Right ventricle myocardium inferior (tissue), 1 donor: ENCODE results near the gene FNDC3B. TPM values are rescaled to one million over a fixed set of nuclear protein-coding genes. Genes with fewer than 3 reads are reported as not detected.

Experiments
- ATAC-seq: fragments of 200-7000 bp; cut with Tn5 transposase; one replicate; pipeline ENCODE4 v1.9.1; 2020; ENCODE audit warnings: mild to moderate bottlenecking, moderate library complexity
- DNase-seq: peaks from one replicate; pipeline ENCODE4 v3.0.0; 2021; ENCODE audit errors: missing footprints
- intact Hi-C: fragments of 100-400 bp; cut with DNase I; formaldehyde crosslinking; loops from one replicate; pipeline ENCODE4 v1.11.0; 2022
- total RNA-seq: library from RNA; stranded (reverse); fragmentation: NEBNext Ultra II Directional; extraction: Animal tissue kit (Norgen Biotek cat#: 25700); gene quantifications from one replicate; pipeline ENCODE4 v1.2.1, GENCODE V29; 2021
- donor health status: DM: no; HTN: yes; CAD: no; lungs with severe emphysema.

Gene FNDC3B
- total RNA-seq, 1 donor from 2014 or later = 57.8 TPM

DNA sequence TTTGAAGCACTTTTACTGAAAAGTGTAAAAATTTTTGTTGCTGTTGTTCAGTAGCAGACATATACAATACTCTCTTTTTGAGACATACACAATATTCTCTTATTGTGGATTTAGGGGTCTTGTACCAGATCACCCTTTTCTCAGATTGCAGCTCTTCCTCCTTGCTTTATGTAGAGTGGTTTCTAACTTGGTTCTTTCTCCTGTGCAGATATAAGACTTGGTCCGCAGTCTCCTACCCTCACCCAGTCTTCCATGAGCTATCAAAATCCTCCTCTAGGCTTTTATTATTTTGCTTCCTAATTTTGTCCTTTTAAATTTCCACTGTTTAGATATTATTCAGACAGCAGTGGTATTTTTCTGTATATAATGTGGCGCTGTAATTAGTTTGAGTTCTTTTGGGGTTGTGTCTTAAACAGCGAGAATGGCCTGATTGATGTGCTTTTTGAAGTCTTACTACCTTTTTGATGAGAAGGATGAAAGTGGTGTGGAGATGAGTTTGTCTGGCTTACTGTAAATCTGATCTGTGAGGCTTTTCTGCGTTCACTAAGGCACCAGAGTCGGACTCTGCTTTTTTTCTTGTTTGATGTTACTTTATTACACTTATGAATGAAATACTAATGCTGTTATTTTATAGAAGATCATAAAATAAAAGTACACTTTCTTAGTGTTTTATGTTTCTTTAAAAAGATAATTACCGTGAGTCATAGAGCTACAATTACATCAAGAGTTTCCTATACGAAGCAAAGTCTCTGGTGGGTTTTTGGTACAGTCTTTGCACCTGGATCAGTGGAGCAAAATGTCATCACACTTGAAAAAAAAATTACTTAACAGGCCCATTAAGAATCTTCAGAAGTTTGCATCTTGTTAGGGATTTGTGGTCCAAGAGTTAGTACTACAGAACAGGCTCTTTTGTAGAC lies 27.8 kb downstream of the FNDC3B start:
- DNase-seq (no peak), ATAC-seq (no peak)
- intact Hi-C loops = no loop called here

DNA sequence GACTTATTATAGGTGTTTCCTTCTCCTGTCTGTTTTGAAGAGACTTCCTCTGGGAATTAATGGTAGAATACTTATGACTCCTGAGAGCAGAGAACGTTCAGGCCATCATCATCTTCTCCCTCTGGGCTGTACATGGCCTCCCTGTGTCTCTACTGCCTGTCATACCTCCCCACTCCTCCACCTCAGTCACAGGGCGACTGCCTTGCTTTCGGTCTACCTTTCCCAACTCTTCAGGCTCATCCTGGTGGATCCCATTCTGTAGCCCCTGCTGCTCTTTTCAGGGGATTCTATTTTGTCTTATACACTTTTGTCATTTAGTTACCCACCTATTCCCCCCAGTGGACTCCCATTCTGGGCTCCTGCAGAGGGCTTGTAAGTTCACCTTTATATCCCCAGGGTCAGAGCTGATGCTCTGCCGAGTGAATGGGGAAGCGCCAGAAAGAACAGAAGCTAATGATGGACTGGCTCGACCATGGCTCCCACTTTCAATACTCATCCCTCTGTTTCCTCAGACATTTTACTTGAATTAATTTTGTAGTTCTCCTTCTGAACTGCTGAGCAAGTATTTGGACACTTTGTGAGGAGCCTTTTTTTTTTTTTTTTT lies 28.6 kb downstream of the FNDC3B start:
- ATAC-seq (no peak), DNase-seq (no peak)
- intact Hi-C loops = no loop called here

DNA sequence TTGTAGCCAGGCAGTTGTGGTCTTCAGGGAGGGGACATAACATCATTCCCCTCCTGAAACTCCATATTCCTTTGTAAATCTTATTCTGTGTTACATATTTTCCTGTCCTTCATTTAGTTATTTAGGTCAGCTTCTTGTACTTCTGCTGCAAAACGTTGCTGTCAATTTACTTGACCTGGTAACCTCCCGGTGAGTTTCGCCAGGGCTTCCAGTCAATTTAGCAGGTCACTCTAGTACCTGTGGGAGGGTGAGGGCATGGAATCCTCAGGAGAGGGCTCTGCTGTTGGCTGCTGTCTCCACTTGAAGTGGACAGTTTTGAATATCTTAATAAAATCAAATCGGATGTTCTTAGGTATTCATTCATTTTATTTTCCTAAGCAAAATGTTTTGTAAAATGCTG lies 29.6 kb downstream of the FNDC3B start:
- intact Hi-C loops = no loop called here
- ATAC-seq = no peak
- no peak for DNase-seq

DNA sequence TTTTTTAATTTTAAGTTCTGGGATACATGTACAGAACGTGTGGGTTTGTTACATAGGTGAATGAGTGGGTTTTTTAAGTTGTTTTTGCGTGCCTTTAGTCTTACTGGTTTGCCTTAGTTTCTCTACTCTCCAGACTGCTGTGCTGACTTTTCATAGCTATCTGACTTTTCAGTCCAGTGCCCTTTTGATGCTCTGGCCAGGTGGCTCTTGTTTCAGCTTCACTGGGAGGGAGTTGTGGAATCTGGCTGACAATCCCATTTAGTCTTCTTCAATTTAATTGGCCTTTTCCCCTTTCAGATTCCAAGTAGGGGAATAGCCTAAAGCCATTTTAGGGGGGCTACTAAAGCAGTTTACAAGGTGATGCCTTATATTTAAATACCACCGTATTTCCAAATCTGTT lies 30.1 kb downstream of the FNDC3B start:
- ATAC-seq (no peak), DNase-seq (no peak)
- intact Hi-C loops = no loop called here

DNA sequence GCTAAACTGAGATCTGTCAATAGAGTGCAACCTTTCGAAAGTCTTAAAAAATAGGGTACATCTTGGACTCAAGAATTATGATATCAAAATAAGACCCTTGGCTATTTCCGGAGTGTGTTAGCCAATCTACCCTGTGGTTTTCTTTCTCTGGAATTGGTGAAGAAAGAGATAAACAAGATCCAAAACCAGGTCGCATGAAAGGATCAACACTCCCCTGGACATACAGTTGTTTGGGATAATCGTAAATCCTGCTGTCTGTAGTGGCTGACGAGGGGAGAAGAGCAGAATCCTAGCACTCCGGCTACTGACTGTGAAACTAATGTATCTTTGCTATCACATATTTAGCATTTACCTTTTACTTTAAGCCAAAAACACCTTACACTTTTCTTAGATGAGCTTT lies 30.9 kb downstream of the FNDC3B start:
- no peak for ATAC-seq

DNA sequence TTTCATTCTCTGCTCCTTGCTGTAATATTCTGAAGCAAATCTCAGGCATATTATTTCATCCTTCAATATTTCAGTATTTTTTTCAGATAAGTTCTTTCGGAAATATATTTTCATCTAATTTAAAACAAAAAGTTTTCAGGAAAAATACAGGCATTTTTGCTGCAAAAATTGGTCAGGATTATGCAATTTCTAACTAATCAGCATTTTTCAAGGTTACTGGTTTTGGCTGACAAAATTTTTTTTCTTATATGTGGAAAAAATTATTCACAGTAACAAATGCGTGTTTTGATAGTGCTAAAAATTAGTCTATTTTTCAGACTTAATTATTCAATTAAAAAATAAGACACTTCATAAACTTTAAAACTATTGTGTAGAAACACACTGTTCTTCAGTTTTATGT lies 31.4 kb downstream of the FNDC3B start:
- DNase-seq (no peak), ATAC-seq (no peak)
- intact Hi-C loops = no loop called here

More for the DNA sequence above, 30.9 kb downstream of the FNDC3B start:
- intact Hi-C loops = no loop called here
- DNase-seq = no peak

DNA sequence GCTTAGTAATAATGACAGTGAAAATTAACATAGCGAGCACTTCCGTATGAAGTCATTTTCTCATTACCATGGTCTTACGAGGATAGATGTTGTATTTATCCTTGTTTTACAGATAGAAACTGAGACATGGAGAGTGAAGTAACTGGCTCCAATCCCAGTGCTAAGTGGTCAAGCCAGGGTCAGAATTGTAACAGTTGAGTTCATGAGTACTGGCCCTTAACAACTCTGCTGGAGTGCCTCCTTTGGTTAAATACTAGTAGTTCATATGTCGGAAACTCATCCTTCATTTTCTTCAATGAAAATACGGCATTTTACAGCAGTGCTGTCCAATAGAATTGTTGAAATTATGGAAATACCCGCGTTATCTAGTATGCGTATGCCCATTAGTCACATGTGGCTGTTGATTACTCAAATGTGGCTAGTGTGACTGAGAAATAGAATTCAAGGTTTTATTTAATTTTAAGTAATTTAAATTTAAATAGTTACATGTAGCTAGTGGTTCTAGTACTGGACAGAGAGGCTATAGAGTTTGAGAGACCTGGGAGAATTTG lies 32.5 kb downstream of the FNDC3B start:
- ATAC-seq (no peak), DNase-seq (no peak)
- intact Hi-C loops = no loop called here

DNA sequence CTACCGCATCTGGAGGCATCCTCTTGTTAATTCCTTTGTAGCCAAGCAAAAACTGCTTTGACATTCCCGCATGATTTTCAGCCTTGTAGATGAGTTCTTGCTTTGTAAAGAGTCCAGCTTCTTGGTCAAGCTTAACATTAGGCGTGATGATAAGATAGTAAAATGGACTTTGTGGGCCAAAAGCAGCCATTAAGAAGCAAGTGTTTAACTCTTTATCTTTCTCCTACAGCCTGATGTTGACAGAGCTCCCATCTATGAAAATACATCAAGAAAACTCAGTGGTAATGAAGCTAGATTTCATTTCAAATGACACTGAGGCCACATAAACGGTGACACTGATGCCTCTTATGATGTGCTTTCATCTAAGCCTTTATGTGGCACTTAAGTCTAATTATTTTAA lies 33.2 kb downstream of the FNDC3B start:
- no peak for DNase-seq
- no peak for ATAC-seq
- intact Hi-C loops = no loop called here

DNA sequence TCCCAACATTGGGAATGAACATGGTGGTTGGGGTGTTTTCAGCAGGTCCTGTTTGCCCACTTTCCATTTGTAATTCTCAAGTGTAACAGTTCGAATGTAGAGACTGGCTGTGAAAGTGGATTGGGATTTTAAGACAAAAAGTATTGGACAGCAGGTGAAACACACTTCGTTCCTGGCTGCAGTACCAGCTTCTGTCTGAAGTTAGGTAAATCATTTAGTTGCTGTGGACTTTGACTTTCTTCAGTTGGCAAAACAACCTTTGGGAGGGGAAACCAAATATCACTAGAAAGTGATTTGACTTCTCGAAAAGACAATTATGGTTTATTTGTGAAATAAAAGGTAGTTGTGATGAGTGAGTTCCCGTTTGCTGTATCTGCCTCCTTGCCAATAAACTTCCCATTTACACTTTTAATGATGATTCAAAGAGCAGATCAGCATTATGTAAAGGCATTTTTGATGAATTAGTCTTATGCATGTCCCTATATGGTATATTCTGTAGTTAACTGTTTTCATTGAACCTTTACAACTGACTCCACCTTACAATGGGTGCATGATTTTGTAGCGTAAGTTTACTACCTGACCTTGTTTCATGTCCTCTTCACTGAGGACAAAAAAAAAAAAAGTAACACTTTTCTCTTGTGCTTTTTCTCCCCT lies 34.0 kb downstream of the FNDC3B start:
- ATAC-seq (no peak), DNase-seq (no peak)
- intact Hi-C loops = no loop called here

DNA sequence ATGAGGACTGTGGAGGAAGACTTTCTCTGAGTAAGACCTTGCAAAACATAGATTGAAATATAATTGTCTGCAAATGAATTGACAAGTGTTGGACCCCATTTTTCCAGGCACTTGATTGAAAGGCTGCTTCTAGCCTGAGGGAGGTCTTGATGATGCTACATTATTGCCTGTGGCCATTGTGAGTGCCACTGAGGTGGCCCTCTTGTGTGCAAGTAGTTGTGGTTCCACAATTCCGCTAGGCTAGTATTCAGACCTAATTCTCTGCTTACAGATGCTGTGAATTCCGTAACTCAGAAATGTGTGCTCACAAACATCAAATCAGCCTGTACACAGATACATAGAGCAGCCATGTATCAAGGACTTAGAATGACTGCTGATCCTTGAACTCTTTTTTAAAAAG lies 34.7 kb downstream of the FNDC3B start:
- no peak for ATAC-seq
- intact Hi-C loops = no loop called here

DNA sequence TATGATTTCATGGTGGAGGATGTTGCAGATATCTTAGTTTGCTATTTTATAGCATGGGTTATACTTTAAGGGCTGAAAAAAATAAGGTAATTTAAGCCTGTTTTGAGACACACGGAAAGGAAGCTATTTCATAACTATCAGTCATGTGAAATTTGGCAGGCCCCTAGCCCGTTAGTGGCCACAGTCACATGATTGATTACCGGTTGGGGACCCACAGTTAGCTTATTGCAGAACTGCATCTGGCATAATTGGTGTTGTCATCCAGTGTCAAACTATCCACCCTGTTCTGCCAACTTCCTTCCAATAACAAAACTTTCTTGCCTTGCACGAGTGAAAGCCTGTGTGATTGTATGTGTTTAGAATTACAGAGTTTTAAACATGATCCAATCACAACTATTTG lies 35.2 kb downstream of the FNDC3B start:
- DNase-seq (no peak), ATAC-seq (peak; percentile 74)
- intact Hi-C loops = no loop called here

More for the DNA sequence above, 34.7 kb downstream of the FNDC3B start:
- DNase-seq = no peak

DNA sequence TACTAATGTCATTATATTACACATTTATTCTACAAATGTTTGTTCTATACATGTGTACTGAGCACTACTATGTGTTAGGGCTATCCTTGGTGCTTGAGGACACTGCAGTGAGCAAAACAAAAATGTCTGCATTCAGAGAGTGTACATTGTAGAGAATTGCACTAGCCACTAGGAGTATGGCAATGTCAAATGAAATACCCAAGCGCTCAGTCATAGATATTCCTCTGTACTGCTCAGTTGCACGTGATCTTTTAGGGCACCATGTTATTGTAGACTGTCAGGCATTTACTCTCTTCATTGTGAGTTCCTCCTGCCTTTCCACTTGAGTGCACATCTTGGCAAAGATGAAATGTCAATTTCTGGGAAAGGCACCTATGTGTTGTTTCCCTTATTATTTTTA lies 36.8 kb downstream of the FNDC3B start:
- intact Hi-C loops = no loop called here
- ATAC-seq = no peak
- no peak for DNase-seq

DNA sequence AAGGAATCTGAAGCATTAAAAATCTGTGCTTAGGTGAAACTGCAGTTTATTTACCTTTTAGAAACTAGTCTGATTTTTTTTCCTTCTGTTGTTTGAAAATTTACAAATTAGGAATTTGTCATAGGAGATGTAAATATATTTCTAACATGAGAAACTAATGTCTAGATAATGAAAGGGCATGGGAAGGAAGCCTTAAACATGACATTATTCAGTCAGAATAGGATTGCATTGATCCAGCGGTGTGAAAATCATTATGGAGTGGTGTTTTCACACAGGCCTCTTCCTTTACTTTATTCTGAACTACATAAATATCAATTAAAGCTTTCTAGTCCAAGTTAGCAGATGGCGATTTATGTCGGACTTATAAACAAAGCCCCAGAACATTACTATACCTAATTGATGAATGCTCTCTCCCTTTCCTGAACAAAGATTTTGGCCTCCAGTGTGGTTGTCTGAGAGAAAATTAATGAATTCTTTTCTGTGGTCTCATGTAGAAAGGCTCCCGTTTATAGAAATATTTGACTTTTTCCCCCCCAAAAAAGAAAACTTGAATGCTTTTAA lies 37.9 kb downstream of the FNDC3B start:
- intact Hi-C loops = no loop called here
- ATAC-seq (no peak), DNase-seq (no peak)

DNA sequence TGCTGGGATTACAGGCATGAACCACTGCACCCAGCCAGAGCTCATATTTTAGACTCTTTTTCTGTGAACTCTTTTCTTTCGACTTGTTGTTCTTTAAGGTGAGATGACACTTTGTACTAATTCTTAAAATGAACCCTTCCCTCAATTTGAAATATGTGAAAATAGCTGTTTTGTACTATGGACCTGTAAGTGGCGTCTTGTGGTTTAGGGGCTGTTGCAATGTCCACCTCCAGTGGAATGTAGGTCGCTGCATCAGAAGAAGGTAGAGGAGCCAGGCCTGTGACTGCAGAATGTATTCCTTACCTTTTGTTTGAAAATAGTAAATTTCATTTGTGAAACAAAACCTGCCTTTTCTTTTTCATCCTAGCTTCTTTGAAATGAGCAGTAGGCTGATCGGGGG lies 38.9 kb downstream of the FNDC3B start:
- intact Hi-C loops = no loop called here

DNA sequence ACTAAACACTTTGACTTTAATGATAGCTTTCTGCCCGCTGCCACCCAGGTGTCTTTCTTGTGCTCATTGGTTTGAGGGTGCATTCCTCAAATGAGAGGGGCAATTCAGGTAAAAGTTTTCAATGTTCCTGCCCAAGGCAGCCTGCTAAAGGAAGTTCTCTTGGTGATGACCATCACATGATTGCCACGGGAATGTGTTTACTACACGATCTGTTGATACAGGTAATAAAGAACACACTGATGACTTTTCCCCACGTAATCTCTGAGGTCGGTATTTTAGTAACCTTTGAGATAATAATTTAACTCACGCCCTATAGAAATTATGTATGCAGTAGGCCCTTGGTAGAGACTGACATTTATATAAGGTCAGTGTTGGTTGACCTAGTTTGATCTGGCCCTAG lies 39.3 kb downstream of the FNDC3B start:
- no peak for ATAC-seq
- intact Hi-C loops = no loop called here
- no peak for DNase-seq

More for the DNA sequence above, 38.9 kb downstream of the FNDC3B start:
- DNase-seq (no peak), ATAC-seq (no peak)

DNA sequence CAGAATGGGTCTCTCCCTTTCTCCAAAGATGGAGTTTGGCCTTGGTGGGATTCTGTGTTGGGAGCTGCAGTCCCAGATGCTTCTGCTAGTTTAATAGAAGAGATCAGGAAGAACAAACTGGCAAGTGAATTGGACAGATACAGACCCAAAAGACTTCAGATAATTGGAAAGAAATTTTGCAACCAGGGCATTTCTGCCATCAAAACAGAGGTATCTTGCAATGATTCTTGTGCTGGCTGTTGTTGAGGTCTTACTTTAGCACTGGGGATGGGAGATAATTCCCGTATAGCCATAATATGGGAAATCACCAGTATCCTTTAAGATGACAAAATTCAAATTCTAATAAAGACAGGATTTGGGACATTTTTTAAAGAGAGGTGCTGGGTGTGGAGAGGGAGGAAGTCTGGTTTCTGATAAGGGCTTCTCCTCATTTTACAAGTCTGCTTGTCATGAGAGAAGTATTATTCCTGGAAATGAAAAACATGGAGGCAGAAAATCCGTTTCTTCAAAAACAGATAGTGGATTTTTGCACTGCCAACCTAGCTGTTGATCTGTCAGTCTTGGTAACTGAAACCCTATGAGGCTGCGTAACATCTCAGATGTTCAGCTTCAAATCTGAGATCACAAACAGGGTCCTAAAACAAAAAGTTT lies 40.1 kb downstream of the FNDC3B start:
- intact Hi-C loops = no loop called here
- ATAC-seq (no peak), DNase-seq (no peak)

DNA sequence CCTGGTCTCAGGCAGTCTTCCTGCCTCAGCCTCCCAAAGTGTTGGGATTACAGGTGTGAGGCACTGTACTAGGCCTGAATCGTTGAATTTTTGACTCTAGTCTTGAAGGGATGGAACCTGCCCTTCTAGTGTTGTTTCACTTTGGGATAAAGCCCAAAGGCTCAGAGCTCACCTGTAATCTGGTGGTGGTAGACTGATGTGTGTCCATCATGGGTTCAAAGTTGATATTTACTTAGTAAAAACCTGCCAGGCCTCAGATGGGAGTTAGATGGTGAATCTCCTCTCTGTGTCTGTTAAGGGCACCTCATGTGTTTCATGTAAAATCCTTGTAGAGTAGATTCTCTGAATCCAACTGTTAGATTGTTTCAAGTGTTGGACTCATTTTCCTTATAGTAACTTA lies 41.1 kb downstream of the FNDC3B start:
- intact Hi-C loops = no loop called here
- DNase-seq (no peak), ATAC-seq (no peak)

DNA sequence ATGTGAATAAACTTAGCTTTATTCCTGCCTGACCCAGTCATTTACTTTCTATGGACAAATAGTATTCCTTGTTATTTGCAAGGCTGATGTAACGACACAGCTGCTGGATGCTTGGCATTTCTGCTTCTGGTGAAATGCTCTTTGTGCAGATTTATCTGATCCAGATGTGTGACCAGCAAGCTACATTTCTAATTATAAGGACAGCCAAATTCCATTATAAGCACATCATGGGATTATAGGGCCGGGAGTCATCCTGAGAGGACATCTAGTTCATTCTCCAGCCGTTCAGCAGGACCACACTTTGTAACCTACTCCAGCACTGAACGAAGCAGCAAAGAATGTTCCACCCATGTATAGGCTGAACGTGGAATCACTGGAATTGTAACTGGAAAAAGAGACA lies 42.9 kb downstream of the FNDC3B start:
- ATAC-seq (peak; percentile 89), DNase-seq (no peak)
- intact Hi-C loops = no loop called here
